ENCODE measurements around the gene CRYBB3.

The CRYBB3 gene

DNA sequence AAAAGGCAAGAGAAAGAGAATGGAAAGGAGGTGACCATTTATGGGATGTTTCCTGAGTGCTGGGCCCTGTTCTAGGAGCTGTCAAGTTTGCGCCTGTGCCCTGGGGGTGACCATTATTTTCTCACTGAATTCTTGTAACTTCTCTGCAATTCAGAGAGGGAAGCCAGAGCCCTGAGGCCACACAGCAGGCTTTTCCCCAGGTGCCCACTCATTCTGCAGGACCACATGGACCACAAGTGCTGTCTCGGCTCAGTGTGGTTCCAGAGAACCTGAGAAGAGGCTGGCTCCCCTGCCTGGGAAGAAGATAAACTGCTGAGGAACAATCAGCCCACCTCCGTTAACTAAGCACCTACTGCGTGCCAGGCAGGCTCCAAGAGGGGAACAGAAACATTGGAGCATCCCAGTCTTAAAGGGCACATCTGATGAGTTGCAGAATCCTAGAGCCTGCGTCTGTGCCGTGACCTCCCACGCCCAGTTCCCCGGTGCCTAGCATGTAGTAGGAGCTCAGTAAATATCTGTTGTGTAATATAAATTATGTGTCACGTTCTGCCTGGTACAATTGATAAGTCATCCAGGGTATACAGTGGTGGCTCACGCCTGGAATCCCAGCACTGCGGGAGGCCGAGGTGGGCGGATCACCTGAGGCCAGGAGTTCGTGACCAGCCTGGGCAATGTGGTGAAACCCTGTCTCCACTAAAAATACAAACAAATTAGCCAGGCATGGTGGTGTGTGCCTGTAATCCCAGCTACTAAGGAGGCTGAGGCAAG, 31.6 kb upstream of the CRYBB3 start:
- in situ Hi-C loops (cut with MboI; ENCODE audit: low pct_unique_long_range_greater_than_20kb, low sequenced_read_pairs, unreplicated experiment), result no loop called here
- no peak for DNase-seq (ENCODE audit: low spot score)
- TF ChIP-seq, protein P1, sequence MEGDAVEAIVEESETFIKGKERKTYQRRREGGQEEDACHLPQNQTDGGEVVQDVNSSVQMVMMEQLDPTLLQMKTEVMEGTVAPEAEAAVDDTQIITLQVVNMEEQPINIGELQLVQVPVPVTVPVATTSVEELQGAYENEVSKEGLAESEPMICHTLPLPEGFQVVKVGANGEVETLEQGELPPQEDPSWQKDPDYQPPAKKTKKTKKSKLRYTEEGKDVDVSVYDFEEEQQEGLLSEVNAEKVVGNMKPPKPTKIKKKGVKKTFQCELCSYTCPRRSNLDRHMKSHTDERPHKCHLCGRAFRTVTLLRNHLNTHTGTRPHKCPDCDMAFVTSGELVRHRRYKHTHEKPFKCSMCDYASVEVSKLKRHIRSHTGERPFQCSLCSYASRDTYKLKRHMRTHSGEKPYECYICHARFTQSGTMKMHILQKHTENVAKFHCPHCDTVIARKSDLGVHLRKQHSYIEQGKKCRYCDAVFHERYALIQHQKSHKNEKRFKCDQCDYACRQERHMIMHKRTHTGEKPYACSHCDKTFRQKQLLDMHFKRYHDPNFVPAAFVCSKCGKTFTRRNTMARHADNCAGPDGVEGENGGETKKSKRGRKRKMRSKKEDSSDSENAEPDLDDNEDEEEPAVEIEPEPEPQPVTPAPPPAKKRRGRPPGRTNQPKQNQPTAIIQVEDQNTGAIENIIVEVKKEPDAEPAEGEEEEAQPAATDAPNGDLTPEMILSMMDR (IDR thresholded peaks at IDR 0.05; ENCODE audit: extremely low read depth, insufficient read depth, missing control alignments), result no peak

DNA sequence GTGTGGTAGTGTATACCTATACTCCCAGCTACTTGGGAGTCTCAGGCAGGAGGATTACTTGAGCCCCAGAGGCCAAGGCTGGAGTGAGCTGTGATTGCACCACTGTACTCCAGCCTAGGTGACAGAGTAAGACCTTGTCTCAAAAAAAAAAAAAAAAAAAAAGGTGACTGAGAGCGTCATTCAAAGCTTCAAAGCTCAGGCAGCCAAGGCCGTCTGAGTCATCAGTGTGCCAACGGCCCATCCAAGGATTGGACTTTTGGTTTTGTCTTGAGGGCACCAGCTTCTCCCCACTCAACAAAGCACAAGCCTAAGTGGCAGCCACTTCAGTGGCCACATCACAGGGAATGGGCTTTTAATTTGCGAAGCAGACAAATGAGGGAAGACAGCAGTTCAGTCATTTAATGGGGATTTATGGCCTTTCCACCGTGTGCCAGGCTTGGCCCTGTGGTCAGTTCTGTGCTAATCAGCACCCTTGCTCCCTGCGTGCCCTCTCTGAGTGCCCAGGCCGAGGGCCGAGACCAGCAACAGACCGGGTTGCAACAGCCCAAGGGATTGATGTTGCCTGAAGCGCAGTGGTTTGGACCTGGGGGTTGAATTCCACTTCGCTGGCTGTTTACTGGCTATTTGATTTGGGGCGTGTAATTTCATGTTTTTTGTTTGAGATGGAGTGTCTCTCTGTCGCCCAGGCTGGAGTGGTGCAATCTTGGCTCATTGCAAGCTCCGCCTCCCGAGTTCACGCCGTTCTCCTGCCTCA, 30.2 kb upstream of the CRYBB3 start:
- DNase-seq (ENCODE audit: low spot score), result no peak
- TF ChIP-seq, protein P1 (IDR thresholded peaks at IDR 0.05; ENCODE audit: extremely low read depth, insufficient read depth, missing control alignments), result no peak
- in situ Hi-C loops (cut with MboI; ENCODE audit: low pct_unique_long_range_greater_than_20kb, low sequenced_read_pairs, unreplicated experiment), result no loop called here

DNA sequence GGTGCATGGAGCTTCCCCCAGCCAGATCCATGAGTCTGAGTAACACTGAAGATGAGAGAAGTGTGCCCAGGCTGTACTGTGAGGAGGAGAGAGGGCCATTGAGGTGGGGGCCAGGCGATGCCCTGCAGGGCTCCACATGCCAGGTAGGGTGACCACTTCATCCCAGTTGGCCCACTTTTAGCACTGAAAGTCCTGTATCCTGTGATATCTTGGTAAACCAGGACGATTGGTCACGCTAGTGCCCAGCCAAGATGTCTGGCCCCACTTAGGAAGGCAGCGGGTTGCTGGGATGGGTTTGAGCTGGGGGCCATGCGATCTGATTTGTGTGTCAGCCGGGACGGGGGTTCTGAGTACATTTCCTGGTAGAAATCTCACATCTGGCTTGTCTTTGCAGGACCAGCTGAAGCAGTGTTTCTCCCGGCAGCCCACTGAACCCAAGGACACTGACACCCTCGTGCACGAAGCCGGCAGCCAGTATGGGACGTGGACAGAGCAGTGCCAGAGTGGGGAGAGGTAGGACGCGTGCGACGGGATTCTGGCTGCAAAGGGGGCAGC, 29.2 kb upstream of the CRYBB3 start:
- DNase-seq (ENCODE audit: low spot score), result no peak
- TF ChIP-seq, protein P1 (IDR thresholded peaks at IDR 0.05; ENCODE audit: extremely low read depth, insufficient read depth, missing control alignments), result no peak
- in situ Hi-C loops (cut with MboI; ENCODE audit: low pct_unique_long_range_greater_than_20kb, low sequenced_read_pairs, unreplicated experiment), result no loop called here

DNA sequence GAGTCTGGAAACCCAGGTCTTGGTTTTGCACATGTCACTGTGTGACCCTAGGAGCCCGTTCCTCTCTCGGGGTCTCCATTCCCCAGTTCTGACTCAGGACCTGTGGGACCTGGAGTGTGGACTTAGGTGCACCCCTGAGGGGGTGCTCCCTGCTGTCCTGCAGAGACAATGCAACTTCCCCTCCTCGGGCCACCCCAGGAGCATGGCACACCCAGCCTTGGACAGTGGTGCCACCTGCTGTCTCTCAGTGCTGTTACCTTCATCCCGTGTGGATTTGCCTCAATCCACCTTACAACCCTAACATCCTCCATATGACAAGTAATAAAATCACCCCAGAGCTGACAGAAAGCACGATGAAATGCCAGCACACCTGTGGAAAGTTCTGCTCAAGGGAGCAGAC, 27.5 kb upstream of the CRYBB3 start:
- peak; percentile 59 for DNase-seq (ENCODE audit: low spot score)
- in situ Hi-C loops (cut with MboI; ENCODE audit: low pct_unique_long_range_greater_than_20kb, low sequenced_read_pairs, unreplicated experiment), result no loop called here
- TF ChIP-seq, protein P1 (IDR thresholded peaks at IDR 0.05; ENCODE audit: extremely low read depth, insufficient read depth, missing control alignments), result peak; percentile 42

DNA sequence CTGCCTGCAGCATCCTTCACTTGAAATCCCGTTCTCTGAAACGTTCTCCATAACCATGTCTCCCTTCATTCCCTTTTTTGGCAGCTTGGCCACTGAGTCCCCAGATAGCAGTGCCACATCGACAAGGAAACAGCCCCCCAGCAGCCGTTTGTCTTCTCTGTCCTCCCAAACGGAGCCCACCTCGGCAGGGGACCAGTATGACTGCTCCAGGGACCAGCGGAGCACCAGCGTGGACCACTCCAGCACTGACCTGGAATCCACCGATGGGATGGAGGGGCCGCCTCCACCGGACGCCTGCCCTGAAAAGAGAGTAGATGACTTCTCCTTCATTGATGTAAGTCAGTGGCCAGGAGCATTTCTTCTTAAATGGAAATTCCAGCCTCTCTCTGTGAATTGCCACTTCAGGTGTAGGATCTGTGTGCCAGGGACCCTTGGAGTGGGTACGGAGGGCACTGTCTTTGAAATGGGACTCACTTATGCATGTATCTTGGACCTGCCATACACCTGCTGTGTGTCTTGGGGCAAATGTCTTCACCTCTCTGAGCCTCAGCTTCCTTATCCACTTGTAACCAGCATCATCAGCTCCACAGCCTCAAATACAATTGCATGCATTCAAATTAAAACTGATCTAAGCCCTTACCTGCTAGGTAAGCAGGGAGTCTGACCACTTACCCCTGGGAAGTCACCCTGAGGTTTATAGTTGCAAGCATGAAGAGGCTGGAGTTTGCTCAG, 25.3 kb upstream of the CRYBB3 start:
- TF ChIP-seq, protein P1 (IDR thresholded peaks at IDR 0.05; ENCODE audit: extremely low read depth, insufficient read depth, missing control alignments), result no peak
- no peak for DNase-seq (ENCODE audit: low spot score)
- in situ Hi-C loops (cut with MboI; ENCODE audit: low pct_unique_long_range_greater_than_20kb, low sequenced_read_pairs, unreplicated experiment), result no loop called here

DNA sequence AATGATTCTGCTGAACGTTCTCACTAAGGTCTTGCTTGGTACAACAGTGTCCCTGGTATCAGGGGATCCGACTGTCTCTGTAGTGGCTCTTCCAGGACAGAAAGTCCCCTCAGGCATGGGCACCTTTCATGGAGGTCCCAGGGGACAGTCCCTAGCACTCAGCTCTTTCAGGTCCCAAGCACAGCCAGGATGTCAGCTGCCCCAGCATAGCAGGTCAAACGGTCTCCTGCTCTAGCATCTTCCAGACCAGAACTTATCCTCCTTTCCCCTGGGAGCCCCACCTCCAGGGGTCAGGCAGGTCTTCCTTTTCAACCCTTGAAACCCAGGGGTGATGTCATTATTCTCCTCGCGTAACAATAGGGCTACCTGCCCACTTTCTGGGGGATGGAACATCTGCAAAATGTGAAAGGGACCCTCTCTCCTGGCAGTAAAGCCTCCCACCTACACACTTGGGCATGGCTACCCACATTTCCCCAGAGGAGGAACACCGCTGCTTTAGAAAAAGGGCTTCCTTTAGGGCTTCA, 24.7 kb upstream of the CRYBB3 start:
- in situ Hi-C loops (cut with MboI; ENCODE audit: low pct_unique_long_range_greater_than_20kb, low sequenced_read_pairs, unreplicated experiment), result no loop called here
- TF ChIP-seq, protein P1 (IDR thresholded peaks at IDR 0.05; ENCODE audit: extremely low read depth, insufficient read depth, missing control alignments), result no peak
- DNase-seq (ENCODE audit: low spot score), result no peak

All from GM13977 (cell line).